CD4-positive, alpha-beta T cell treated with Interferon gamma for 1 hour (primary cell): ENCODE measurements around the gene KCNK16.
"Not testable (repeated sequence)": the region's sequence is repeated elsewhere in the genome, so short reads cannot be mapped to it uniquely, and the experiment has no call there.

Experiments used
- DNase-seq: peaks from one replicate; pipeline ENCODE4 v3.0.0-alpha.2; 2020

Gene KCNK16

DNA sequence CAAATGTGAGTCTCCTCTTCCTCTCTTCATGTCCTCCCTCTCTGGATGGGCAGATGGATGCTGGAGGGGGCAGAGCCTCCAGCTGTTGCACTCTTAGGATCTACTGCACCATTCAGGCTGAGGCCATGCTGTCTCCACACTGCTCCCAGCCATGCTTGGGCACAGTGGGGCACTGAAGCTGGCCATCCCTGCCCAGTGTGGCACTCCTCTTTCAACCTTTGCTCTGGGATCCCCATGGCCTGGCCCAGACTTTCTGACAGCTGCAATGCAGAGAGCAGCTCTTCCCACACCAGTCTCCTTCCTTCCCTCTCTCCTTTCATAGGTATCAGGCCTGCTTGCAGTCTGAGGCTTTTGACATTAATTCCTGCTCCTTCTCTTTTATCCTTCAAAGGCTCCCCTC is 17.6 kb downstream of the KCNK16 start:
- DNase-seq = no peak

DNA sequence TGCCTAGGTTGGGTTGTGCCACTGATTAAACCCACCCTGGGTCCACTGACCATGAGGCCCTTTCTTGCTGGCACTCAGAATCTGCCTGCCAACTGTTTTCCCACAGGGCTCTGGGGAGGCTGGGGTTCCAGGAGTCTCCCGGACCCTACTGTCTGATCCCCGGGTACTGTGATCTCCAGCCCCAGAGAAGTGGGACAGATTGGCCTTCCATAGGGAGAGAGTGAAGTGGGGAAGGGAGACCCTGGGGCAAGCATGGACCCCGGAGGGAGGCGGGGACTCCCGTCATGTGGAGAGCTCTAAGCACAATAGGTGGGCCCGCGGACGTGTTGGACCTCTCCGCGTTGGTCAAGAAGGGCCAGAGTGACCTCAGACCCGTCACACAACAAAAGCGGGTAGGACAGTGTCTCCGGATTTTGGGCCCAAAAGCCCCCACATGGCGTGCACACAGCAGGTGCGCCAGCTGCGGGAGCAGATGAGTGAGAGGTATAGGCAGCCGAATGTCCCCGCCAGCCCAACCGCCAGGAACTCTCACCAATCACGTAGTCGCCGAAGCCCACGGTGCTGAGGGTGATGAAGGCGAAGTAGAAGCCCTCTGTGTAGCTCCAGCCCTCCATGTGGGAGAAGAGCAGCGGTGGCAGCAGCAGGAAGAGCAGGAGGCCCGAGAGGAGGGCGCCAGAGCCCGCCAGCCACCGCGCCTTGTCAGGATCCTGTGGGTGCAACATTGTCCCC is 18.9 kb downstream of the KCNK16 start:
- no peak for DNase-seq

DNA sequence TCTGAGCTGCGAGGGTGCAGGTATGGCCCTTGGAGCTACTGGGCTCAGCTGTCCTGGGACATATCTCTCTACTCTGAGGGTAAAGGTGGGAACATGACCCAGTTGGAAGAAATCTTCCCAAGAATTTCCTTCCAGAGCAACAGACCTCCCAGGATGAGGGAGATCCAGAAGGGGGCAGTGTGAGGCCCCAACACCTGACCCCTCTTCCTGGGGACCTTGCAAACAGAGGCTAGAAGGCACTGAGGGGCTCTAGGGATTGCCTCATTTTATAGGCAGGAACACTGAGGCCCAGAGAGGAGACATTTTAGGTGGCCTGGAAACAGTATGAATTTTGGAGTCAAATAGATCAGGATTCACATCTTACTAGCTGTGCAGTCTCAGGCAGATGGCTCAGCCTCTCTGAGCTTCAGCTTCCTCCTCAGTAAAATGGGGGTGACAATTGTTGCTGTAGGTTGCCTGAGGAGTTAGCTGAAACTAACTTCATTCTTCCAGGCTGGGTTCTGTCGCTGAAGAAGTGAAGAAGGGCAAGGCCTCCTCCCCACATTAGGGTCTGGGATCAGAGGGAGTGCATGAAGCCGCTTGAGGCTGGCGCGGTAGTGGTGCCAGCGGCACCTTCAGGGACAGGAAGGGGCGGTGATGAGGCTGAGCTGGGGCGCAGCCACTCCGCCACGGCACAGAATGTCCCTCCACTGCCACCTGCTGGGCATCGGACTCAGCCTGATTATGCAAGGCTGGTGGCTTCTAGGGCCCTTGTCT is 19.7 kb downstream of the KCNK16 start:
- DNase-seq = peak; percentile 78

DNA sequence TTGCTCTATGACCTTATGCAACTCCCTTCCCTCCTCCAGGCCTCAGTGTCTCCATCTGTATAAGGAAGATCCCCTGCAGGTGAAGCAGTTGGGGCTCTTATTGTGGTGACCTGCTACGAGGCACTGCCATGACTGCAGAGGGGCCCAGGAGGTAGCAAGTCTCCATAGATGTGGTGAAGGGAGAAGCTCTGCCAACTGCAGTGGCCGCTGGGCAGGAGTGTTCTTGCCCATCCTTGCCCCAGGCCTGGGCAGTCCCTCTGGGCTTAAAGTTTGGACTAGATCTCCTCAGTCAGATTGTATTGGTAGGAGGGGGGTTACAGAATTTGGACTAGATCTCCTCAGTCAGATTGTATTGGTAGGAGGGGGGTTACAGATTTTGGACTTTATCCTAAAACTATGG is 20.5 kb downstream of the KCNK16 start:
- DNase-seq = no peak

DNA sequence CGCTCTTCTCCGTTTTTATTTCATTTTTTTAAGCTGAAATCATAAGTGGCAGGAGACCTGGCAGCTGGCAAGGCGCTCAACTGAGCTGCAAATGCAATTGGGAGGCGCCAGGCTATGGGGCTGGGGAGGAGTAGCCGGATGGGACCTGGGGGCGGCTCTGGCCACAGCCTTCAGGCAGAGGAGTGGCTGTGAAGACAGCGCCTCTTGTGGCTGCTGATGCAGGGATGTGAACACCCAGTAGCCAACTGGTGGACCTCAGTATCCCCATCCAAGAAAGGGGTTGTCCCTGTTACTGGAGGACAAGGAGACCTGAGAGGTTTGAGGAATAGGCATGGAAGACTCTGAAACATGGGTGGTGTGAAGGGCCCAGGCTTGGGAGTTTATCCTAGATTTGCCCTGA is 20.9 kb downstream of the KCNK16 start:
- no peak for DNase-seq

DNA sequence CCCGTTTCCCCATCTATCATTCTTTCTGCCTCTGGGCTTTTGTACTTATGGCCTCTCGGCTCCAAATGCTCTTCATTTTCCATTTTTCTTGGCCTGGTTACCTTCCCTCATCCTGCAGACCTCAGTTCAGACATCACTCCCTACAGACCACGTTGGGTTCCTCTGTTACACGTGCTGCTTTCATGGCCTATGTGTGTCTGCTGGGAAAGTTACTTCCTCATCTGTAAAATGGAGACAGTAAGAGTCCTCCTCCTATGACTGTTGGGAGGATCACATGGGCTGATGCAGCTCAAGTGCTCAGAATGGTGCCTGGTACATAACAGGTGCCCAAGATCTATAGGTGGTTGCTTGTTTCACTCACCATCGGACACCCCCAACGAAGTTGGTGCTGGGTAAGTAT is 21.8 kb downstream of the KCNK16 start:
- DNase-seq = no peak

DNA sequence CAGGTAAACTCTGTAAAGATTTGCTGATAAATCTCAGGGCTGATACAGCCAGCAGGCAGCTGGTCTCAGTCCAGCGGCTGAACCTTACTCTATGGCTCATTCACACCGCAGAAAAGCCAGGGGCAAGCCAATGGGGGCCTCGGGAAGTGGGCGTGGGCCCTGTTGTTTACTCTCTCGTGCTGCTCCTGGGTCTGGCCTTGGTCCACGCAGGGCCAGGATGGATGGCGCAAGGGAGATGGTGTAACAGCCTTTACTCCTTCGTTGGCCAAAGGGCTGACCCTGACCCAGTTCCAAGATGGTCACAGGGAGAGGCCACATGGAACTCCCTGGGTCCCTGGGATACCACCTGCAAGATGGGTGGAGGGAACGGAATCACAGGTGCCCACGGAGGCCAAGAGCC is 24.4 kb downstream of the KCNK16 start:
- DNase-seq = no peak

DNA sequence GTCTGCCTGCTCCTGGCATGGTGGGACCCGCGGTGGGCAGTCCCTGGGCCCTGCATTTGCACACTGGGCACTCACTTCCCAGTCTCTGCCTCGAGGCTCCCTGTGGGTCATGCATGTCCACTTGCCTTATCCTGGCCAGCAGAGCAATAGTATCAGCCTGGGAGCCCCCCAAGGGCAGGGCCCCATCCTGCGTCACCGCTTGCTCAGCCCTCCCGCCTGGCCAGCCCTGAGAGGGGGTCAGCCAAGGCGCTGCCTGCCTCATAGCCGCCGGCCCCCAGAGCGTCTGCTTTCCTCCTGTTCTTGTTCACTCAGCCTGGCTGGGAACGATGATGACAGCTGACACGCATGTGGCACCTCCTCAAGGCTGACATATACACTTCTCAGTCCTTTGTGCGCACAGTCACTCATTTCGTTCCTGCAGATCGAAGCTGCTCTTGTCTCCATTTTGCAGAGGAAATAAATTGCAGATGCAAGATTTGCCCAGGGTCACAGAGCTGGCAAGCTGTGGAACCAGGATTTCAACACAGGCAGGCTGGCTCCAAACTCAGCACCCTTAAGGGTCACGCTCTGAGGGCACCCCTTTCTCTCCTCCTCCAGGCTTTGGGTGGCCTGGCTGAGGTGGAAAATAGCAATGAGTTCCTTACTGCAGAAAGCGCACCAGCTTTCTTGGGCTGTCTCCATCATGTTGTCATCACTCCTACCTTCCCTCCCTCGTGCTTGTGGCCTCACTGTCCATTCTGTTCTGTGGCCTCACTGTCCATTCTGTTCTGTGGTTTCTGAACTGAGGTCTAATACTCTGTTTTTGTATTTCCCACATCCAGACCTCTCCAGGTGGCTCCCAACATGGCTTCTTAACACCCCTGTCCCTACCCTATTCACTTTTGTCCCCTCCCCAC is 25.5 kb downstream of the KCNK16 start:
- no peak for DNase-seq

DNA sequence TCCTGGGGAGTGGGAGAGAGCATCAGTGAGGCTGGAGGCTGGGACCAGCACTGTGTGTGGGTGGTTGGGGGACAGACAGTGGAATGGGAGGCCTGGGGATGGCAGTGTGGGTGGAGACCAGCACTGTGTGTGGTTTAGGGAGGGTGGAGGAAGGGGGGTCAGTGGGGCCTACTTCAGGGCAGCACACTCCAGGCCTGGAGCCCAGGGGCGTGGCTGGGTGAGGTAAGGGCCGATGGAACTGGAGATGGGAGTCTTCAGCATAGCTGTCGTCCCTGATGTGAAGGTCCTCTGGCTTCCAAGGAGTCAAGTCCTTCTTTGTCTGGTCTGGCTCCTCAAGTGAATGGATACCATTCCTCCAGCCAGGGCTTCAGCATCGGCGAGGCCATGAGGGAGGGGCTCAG is 26.9 kb downstream of the KCNK16 start:
- no peak for DNase-seq

DNA sequence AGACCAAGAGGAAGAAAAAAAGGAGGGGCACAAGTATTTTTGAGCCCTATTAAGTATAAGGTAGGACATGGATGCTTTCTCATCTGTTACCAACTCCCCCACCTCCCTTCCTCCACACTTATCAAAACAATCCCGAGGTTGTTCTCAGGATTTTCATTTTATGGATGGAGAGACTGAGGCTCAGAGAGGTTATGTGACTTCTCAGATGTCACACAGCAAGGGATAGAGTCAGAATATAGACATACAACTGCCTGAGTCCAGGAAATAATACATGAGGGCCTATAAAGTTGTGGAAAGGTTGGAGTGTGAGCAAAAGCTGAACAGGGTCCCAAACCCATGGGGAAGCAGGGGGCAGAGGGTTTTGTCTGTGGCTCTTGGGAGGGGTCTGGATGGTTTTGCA is 27.6 kb downstream of the KCNK16 start:
- DNase-seq = no peak

DNA sequence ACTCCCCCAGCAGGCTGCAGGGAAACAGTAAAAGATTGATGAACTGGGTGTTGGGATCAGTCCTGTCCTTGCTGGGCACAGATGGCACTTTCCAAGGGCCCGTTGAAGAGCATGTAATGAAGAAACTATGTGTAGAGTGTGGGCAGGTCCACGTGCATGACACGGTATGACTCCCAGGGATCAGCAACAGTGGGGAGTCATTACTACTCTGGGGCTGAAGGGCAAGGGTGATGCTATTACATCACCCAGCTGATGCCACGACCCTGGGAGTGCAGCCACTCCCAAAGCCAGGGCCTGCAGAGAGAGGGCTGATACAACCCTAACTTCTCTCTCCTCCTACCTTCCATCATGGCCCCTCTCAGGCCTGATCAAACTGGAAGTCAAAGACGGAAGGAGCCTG is 28.4 kb downstream of the KCNK16 start:
- DNase-seq = no peak

DNA sequence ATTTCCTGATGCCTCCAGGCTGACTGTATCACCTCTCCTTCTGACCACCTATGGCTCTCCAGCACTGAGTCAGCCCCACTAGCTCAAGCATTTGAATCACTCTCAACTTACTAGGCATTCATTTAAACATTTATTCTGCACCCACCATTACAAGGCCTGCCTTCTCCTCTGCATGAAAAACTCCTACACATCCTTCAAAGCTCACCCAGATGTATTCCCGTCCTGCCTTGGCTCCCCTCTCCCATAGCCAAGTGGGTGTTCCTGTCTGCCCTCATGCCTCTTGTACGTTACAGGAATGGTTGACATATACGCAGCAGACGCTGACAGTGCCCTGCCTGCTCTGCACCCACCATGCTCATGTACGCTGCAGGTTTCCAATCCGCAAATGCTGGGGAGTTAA is 29.9 kb downstream of the KCNK16 start:
- DNase-seq = no peak

DNA sequence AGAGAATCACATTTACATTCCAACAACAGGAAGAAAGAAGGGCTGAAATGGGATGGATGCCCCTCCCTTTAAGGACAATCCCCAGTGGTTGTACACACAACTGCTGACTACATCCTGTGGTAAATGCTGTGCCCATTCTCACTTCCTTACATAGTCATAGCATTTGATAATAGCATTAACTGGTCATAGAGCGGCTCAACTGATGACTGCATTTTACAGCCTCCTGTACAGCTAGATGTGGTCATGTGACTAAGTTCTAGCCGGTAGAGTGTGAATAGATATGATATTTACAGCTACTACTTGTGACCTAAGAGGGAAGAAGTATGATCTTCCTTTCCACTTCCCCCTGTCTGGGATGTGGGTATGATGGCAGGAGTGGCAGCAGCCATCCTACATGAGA is 33.0 kb downstream of the KCNK16 start:
- DNase-seq = no peak

DNA sequence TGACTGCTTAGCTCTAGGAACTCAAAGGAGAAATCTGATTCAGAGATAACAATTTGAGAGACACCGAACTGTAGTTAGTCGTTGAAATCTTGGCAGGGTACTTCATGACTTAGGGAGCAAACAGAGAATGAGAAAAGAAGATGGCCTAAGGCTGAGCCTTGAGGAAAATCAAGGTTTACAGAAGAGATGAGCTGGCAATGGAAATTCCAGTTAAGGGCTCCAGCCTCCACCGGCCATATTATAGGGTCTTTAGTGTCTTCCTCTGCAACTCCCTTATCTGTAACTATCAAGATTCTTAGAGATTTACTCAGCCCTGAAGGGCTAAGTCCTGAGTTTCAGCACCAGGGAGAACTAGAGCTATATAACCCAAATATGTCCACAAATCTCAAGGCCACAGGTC is 34.9 kb downstream of the KCNK16 start:
- no peak for DNase-seq

DNA sequence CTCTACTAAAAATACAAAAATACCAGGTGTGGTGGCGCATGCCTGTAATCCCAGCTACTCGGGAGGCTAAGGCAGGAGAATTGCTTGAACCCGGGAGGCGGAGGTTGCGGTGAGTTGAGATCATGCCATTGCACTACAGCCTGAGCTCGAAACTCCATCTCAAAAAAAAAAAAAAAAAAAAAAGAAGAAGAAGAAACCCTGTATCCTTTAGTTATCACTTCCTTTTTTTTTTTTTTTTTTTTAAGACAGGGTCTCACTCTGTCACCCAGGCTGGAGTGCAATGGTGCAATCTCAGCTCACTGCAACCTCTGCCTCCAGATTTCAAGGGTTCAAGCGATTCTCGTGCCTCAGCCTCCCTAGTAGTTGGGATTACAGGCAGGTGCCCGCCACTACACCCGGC is 35.9 kb downstream of the KCNK16 start:
- DNase-seq = not testable (repeated sequence)

DNA sequence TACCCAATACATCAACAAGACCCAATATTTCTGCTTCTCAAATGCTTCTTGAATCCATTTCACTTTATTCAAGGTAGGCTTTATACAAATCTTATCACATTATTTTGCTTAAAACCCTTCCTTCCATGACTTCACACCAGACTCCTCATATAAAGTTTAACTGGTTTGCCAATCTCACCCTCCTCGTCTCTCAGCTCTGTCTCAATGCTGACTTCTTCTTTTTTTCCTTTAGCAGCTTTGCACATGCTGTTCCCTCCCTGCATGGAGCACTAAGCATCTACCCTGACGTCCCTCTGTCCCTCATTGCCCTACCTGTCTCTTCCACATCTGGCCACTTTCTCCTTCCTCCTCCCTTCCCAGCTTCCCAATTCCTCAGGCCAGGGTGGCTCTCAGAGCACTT is 39.7 kb downstream of the KCNK16 start:
- no peak for DNase-seq

DNA sequence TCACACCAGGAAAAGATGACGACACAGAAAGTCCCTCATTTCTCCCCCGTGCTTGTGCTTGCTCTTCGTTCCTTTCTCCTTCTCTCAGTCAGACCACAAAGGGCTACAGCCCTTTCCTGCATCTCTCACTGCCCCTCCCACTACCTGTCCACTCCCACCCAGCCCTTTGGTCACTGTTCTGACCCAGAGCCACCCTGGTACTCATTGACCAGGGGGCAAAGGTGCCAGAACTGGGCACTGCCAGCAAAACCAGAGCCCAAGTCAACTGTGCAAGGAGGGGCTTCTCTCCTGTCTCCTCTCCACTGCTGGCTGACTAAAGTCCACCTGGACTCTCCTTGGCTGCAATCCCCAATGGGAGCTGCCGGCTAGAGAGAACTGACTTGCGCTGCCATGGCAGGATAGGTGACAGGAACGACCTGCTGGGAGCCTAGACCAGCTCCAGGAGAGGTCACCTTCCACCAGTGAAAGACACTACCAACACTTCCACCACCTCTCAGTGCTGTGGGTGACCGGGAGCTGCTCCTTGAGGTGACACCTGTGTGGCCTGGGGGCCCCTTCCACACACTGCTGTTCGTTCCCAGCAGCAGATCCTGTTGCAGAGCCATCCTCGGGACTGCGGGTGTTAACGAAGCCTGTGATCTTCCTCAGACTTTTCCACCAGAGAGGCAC is 41.1 kb downstream of the KCNK16 start:
- no peak for DNase-seq

DNA sequence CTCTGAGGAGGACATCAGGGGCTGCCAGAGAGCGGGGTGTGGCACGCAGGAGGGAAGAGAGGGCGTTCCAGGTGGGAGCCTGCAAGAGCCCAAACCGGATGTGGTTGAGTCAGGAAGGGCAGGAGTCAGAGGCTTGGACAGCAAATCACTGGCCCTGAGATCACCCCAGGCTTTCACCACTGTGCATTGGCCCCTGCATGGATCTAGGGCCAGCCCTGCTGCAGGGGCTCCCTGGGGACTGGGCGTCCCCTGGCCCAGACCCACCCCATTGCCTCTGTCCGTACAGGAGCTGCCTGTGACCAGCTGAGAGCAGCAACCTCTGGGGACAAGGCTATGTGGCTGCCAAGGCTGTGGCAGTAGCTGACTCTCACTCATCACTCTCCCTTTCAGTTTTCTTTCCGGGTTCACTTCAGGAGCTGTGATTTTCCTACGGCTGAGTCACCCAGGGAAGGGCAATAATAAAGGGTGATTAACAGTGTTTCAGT is 42.2 kb downstream of the KCNK16 start:
- no peak for DNase-seq

DNA sequence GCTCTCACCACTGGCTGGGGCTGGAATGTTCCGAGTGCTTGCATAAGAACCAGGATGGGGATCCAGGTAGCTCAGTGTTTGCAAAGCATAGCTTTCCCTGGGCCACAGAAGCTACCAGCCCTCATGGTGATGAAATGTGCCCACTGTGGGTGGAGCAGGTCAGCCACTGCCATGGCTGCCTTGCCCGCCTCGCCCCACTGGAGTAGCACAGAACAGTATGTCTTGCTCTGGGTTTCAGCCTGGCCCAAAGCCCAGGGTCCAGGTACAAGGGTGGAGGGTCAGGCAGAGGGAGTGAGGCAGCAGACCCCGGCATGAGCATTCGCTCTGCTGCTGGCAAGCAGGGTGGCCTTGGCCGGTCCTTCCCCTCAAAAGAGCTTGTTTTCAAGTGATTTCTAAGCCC is 43.0 kb downstream of the KCNK16 start:
- DNase-seq = no peak

DNA sequence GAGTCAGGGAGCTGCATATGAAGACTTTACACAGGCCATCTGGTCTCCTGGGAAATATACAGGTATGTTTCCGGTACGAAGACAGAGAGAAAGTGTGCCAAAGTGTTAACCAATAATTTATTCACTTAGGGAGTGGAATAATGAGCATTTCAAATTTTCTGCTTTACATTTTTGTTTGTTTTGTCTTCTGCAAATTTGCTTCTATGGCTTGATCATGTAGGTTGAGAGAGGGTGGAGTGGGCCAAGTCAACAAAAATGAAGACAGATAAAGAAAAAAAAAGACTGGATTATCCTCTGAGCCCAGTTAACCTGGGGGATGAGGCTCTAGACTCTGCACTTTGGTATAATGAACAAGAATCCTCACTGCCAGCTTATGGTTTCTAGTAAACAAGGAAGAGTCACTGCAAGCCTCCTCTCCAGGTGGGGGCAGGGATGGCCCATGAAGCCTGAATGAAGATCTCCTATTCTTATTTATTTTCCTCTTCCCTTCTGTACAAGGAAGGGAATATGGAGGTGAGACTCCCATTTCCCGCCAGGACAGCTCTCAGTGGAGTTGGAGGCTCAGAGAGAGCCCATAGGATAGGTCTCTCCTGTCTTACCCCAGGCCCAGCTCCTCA is 46.0 kb downstream of the KCNK16 start:
- DNase-seq = no peak

DNA sequence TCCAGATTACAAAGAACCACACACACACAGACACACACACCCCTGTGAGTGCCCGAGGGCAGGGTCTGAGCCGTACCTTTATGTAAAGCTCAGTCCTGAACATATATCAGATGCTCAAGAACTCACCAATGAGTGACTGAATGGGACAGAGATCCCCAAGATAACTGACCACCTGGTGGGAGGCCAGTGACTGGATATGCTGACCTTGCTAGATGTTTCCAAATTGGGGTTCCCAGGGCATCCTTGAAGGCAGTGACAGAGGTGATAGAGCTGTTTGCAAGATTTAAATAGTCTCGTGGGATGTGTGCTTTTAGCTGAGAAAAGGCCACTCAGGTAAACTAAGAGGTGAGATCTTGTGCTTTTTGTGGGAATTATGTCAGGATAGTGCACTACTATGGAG is 47.6 kb downstream of the KCNK16 start:
- DNase-seq = no peak

DNA sequence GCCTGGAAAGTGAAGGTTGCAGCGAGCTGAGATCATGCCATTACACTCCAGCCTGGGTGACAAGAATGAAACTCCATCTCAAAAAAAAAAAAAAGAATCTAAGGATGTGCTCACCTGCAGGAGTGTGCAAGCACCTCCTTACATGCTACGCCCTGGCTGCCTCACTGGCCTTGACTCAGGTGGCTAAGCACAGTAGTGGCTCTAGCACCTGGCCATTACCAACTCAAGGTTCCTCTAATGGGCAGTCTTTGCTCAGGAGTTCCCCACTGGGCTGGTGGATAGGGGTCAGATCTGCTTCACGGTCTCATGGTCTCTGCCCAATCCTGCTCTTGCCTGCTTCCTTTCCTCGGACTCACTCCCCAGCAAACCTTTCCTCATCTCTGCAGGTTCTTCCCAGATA is 48.0 kb downstream of the KCNK16 start:
- no peak for DNase-seq

DNA sequence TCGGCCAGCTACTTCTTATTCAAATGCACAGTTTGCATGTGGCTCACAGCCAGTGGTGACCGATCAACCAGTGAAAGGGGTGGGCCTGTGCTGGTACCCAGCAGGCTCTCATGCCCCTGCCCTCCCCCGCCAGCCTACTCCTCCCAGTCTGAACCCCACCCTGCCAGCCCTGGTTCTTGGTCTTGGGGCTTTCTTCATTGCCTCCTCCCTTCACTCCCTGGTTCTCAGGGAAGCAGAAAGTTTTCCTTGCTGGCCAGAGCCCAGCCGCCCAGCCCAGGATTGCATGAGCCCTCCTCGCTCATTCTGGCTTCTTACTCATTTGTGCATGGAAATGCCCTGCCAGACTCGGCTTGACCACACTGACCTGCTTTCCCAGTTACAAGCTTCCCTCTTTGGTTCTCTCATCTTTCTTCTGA is 49.1 kb downstream of the KCNK16 start:
- DNase-seq = no peak
